ENCODE data around the gene DNMT1. TPM values are rescaled to one million over a fixed set of nuclear protein-coding genes. Genes with fewer than 3 reads are reported as not detected.

The DNMT1 gene
- total RNA-seq, 1 experiment from 2014 or later = 227 TPM

GRCh38 chr19:10155839-10156238, 38.9 kb downstream of the DNMT1 start:
- H3K14ac ChIP-seq (ENCODE audit: insufficient read depth, low read length) = no peak overlapping the region
- H3K56ac ChIP-seq (ENCODE audit: insufficient read length, low read depth, low read length) = no peak overlapping the region
- Mint-ChIP-seq H3K27ac (no peak overlapping the region), H3K36me3 (ENCODE audit: insufficient read depth in 1 of 3, low read depth in 3 of 3) (peaks cover 59 to 96% (median 95%) of the 10 kb centered on the region in 3 experiments), H3K27me3 (ENCODE audit: low read depth) (no peaks in the 10 kb centered on the region), H3K9me3 (no peaks in the 10 kb centered on the region), H3K4me1 (no peaks in the 10 kb centered on the region), H3K4me3 (no peak overlapping the region)
- no peaks in the 10 kb centered on the region for H4K20me1 ChIP-seq (ENCODE audit: control insufficient read depth, insufficient read depth, insufficient read length)
- no peak overlapping the region for H2BK5ac ChIP-seq (ENCODE audit: insufficient read length, low read length)
- no peak overlapping the region for H4K91ac ChIP-seq (ENCODE audit: insufficient read length, low read depth, low read length)
- H3K79me2 ChIP-seq (ENCODE audit: insufficient read depth, low read length) = no peaks in the 10 kb centered on the region
- H2BK120ac ChIP-seq (ENCODE audit: low read depth, low read length, poor library complexity, severe bottlenecking) = no peak overlapping the region
- no peak overlapping the region for H3K4ac ChIP-seq (ENCODE audit: low read depth, low read length)
- H3K23me2 ChIP-seq (ENCODE audit: insufficient read length, low read depth, low read length, poor library complexity, severe bottlenecking) = no peaks in the 10 kb centered on the region
- H3K27ac ChIP-seq (ENCODE audit: insufficient read length, low read depth, low read length) = no peak overlapping the region
- H4K5ac ChIP-seq (ENCODE audit: insufficient read length, low read depth, low read length) = no peak overlapping the region
- no peak overlapping the region for H3K23ac ChIP-seq (ENCODE audit: insufficient read length, low read depth, low read length)
- H3K9me3 ChIP-seq (ENCODE audit: control insufficient read depth, low read depth, low read length) = no peaks in the 10 kb centered on the region
- H2BK15ac ChIP-seq (ENCODE audit: low read depth, low read length) = no peak overlapping the region
- H2AFZ ChIP-seq (ENCODE audit: low read length) = no peak overlapping the region
- no peak overlapping the region for H2BK12ac ChIP-seq (ENCODE audit: insufficient read length, low read depth, low read length)
- H3K4me1 ChIP-seq (ENCODE audit: insufficient read depth, low read length) = no peaks in the 10 kb centered on the region
- 0 out of 3 replicates have a peak, but pooled peaks have one; percentile 18 for TF ChIP-seq CTCF (conservative IDR thresholded peaks at IDR 0.05)
- no peak overlapping the region for H3K18ac ChIP-seq (ENCODE audit: insufficient read length, low read depth, low read length)
- no peak overlapping the region for H3T11ph ChIP-seq (ENCODE audit: low read length)
- DNase-seq = no peak
- no peak overlapping the region for H2BK20ac ChIP-seq (ENCODE audit: low read depth, low read length, poor library complexity, severe bottlenecking)
- no peak overlapping the region for H3K4me2 ChIP-seq (ENCODE audit: insufficient read depth, insufficient read length, low read length)
- WGBS (ENCODE audit: extremely low coverage, insufficient read length, low lambda C conversion rate) = no CpG with 5 or more reads among the region's 4 CpGs
- no peak overlapping the region for H4K8ac ChIP-seq (replicated peaks; ENCODE audit: insufficient read length, low read depth, low read length)
- no peaks in the 10 kb centered on the region for H3K79me1 ChIP-seq (ENCODE audit: insufficient read depth, low read depth, low read length, poor library complexity, severe bottlenecking)
- H3K9ac ChIP-seq (ENCODE audit: extremely low read depth, insufficient read length, low read length) = no peak overlapping the region
- H2AK5ac ChIP-seq (ENCODE audit: insufficient read length, low read length) = no peak overlapping the region
- H3K27me3 ChIP-seq (ENCODE audit: insufficient read depth, low read length) = no peaks in the 10 kb centered on the region

Measured in H9 (cell line).